H1 (cell line): ENCODE measurements around the gene NFKBIL1. TPM values are rescaled to one million over a fixed set of nuclear protein-coding genes. Genes with fewer than 3 reads are reported as not detected.

Experiments used
- ATF3 ChIP-seq: IDR thresholded peaks from 2 replicates; pipeline ENCODE4 v1.6.1; 2011; ENCODE audit warnings: low read depth, mild to moderate bottlenecking, low read length; ENCODE audit not compliant: insufficient read depth
- CEBPB ChIP-seq: IDR thresholded peaks from 2 replicates; pipeline ENCODE4 v1.6.1; 2012; ENCODE audit warnings: low read depth, low read length
- CHD7 ChIP-seq: fragments of 300-600 bp; sonication (generic); IDR thresholded peaks from 2 replicates; pipeline ENCODE4 v1.7.1; 2012; ENCODE audit warnings: low read length, moderate library complexity, mild to moderate bottlenecking, inconsistent platforms; ENCODE audit not compliant: insufficient replicate concordance
- FOSL1 ChIP-seq: IDR thresholded peaks from 2 replicates; pipeline ENCODE4 v1.6.1; 2011; ENCODE audit warnings: mild to moderate bottlenecking, low read depth, low read length, moderate library complexity; ENCODE audit not compliant: insufficient read depth
- HDAC2 ChIP-seq, 2 experiments: fragments of 300-600 bp in 1 of 2; sonication (generic) in 1 of 2; IDR thresholded peaks; 2 replicates each; pipeline ENCODE4 v1.6.1; 2011 to 2012; ENCODE audit warnings: low read depth in 2 of 2, low read length in 2 of 2, mild to moderate bottlenecking in 2 of 2, moderate library complexity in 2 of 2, borderline replicate concordance in 1 of 2, inconsistent platforms in 1 of 2
- TAF1 ChIP-seq: IDR thresholded peaks from 2 replicates; pipeline ENCODE4 v1.6.1; 2011; ENCODE audit warnings: mild to moderate bottlenecking, low read depth, low read length
- TBP ChIP-seq: IDR thresholded peaks from 2 replicates; pipeline ENCODE4 v1.6.1; 2011; ENCODE audit warnings: low read depth, low read length, improper control_type of control experiment
- polyA plus RNA-seq, 7 experiments: library from polyadenylated mRNA; depleted of rRNA in 3 of 7; stranded (reverse) in 5 of 7; unstranded in 2 of 7; fragments of >200 nt in 5 of 7; fragments of 200-250 nt in 2 of 7; gene quantifications; 1 replicate in 5 of 7; 2 replicates in 1 of 7; 4 replicates in 1 of 7; pipeline versions ENCODE4 v1.2.1 to v1.2.3, GENCODE V29; 2011 to 2013; ENCODE audit warnings: missing spikeins in 2 of 7, mixed read lengths in 2 of 7
- total RNA-seq: library from RNA; stranded (reverse); fragmentation: NEBNext Ultra II Directional; extraction: Animal tissue kit (Norgen Biotek cat#: 25700); gene quantifications from 2 replicates; pipeline ENCODE4 v1.2.1, GENCODE V29; 2021

Gene NFKBIL1
- total and polyA plus RNA-seq, 2 of the 8 experiments (the other 6 are each of a cell fraction or from before 2014, with no cell fraction given) = 7.5 to 11.2 TPM

- TF ChIP-seq CHD7 = no peak
- no peak for TF ChIP-seq TBP
- no peak for TF ChIP-seq ATF3
- no peak for TF ChIP-seq TAF1
- no peak for TF ChIP-seq CEBPB
- no peak for TF ChIP-seq FOSL1
- no peak for TF ChIP-seq HDAC2 (IDR thresholded peaks at IDR 0.05; ENCODE audit: borderline replicate concordance in 1 of 2, low read depth in 2 of 2, low read length in 2 of 2)
- TF ChIP-seq, all 59 proteins: peak for 0
These were observed 21.9 kb upstream of the NFKBIL1 start (continued) for GRCh38 chr6:31525553-31525931.
